Bronchial epithelial cell (primary cell): ENCODE data around the gene CFB. TPM values are rescaled to one million over a fixed set of nuclear protein-coding genes. Genes with fewer than 3 reads are reported as not detected.
"Not testable (repeated sequence)": the region's sequence is repeated elsewhere in the genome, so short reads cannot be mapped to it uniquely, and the experiment has no call there.

Source experiments
- DNase-seq: peaks from one replicate; pipeline ENCODE4 v3.0.0-alpha.2; 2010; ENCODE audit warnings: low read depth
- FAIRE-seq: peaks from 2 replicates; lab custom pipeline; 2011; peaks lifted over from hg19 to GRCh38; lab: Jason Lieb, UNC
- H3K27me3 ChIP-seq: 2 replicates; pipeline ENCODE4 v1.5.1; 2011; ENCODE audit warnings: low read length; ENCODE audit not compliant: control insufficient read depth, insufficient read depth
- H3K36me3 ChIP-seq: 2 replicates; pipeline ENCODE4 v1.5.1; 2011; ENCODE audit warnings: low read length; ENCODE audit not compliant: control insufficient read depth, insufficient read depth
- H3K4me3 ChIP-seq: 2 replicates; pipeline ENCODE4 v1.5.1; 2011; ENCODE audit warnings: mild to moderate bottlenecking, low read depth, low read length, control low read depth
- total RNA-seq: library from RNA; depleted of rRNA; stranded (reverse); fragments of >200 nt; gene quantifications from 2 replicates; pipeline ENCODE4 v1.2.1, GENCODE V29; 2014
- TF ChIP-seq, protein P1 (sequence below): IDR thresholded peaks from 2 replicates; pipeline ENCODE4 v1.5.1; 2011; ENCODE audit warnings: mild to moderate bottlenecking, moderate library complexity, low read length, control low read depth, inconsistent platforms; ENCODE audit not compliant: insufficient read depth, severe bottlenecking

CFB gene
- total RNA-seq, 1 donor from 2014 or later: 2.6 TPM

DNA sequence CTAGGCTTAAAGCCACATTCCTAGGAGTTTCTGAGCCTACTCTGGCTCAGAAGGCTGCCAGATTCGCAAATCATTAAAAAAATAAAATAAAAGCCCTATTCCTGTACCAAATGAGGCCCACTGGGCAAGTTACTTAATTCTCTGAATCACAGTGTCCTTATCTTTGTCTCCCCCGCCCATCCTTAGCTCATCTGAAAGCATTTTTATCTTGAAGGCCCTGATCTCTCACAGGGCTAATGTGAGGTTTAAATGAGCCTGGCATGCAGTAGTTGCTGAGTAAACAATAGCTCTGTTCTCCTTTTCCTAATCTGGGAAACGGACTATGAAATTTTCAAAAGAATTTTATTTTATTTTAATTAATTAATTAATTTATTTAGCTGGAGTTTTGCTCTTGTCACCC is 41.9 kb upstream of the CFB start:
- TF ChIP-seq, protein P1, sequence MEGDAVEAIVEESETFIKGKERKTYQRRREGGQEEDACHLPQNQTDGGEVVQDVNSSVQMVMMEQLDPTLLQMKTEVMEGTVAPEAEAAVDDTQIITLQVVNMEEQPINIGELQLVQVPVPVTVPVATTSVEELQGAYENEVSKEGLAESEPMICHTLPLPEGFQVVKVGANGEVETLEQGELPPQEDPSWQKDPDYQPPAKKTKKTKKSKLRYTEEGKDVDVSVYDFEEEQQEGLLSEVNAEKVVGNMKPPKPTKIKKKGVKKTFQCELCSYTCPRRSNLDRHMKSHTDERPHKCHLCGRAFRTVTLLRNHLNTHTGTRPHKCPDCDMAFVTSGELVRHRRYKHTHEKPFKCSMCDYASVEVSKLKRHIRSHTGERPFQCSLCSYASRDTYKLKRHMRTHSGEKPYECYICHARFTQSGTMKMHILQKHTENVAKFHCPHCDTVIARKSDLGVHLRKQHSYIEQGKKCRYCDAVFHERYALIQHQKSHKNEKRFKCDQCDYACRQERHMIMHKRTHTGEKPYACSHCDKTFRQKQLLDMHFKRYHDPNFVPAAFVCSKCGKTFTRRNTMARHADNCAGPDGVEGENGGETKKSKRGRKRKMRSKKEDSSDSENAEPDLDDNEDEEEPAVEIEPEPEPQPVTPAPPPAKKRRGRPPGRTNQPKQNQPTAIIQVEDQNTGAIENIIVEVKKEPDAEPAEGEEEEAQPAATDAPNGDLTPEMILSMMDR: no peak
- DNase-seq: no peak
- FAIRE-seq: no peak
- H3K27me3 ChIP-seq: no peaks in the 10 kb centered on the region
- no peaks in the 10 kb centered on the region for H3K36me3 ChIP-seq
- H3K4me3 ChIP-seq: no peak overlapping the region

DNA sequence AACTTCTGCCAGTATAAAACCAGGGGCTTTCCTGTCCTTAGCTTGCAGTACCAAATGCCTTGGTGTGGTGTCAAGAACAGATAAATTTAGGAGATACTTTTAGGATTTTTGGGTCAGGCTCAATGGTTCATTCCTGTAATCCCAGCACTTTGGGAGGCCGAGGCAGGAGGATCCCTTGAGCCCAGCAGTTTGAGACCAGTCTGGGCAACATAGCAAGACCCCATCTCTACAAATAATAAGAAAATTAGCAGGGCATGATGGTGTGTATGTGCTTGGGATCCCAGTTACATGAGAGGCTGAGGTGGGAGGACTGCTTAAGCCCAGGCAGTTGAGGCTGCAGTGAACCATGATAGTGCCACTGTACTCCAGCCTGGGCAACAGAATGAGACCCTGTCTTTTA is 40.9 kb upstream of the CFB start:
- Histone ChIP-seq H3K27me3 (no peaks in the 10 kb centered on the region), H3K4me3 (no peak overlapping the region), H3K36me3 (no peaks in the 10 kb centered on the region)
- FAIRE-seq (no peak), DNase-seq (no peak)
- TF ChIP-seq, protein P1: no peak

DNA sequence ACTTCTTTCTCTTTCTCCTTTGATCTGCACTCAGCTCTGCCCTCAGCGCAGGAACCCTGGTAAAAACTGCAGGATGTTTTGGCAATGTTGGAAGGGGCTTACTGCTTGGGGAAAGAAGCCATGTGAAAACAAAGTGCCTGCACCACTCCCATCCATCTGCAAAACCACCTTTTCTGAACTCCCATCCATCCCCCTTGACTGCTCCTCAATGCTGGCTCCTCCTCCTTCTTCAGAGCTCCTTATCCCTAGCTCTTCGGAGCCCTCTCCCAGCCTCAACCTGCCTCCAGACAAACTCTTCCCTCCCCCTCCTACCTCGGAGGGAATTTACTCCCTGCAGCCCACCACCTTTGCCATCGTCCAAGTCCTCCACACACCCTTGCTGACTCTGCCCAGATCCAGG is 39.8 kb upstream of the CFB start:
- Histone ChIP-seq H3K4me3 (no peak overlapping the region), H3K27me3 (no peaks in the 10 kb centered on the region), H3K36me3 (no peaks in the 10 kb centered on the region)
- TF ChIP-seq, protein P1: no peak
- DNase-seq (no peak), FAIRE-seq (no peak)

DNA sequence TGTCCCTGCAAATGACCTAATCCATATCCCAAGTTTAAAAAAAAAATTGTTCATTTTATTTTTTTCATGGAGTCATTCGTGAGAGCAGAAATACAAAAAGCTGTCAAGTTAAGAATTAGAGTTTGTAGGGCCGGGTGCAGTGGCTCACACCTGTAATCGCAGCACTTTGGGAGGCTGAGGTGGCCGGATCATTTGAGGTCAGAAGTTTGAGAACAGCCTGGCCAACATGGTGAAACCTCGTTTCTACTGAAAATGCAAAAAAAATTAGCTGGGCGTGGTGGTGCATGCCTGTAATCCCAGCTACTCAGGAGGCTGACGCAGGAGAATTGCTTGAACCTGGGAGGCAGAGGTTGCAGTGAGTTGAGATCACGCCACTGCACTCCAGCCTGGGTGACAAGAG is 39.2 kb upstream of the CFB start:
- not testable (repeated sequence) for DNase-seq, H3K36me3 ChIP-seq, FAIRE-seq, H3K4me3 ChIP-seq, H3K27me3 ChIP-seq

DNA sequence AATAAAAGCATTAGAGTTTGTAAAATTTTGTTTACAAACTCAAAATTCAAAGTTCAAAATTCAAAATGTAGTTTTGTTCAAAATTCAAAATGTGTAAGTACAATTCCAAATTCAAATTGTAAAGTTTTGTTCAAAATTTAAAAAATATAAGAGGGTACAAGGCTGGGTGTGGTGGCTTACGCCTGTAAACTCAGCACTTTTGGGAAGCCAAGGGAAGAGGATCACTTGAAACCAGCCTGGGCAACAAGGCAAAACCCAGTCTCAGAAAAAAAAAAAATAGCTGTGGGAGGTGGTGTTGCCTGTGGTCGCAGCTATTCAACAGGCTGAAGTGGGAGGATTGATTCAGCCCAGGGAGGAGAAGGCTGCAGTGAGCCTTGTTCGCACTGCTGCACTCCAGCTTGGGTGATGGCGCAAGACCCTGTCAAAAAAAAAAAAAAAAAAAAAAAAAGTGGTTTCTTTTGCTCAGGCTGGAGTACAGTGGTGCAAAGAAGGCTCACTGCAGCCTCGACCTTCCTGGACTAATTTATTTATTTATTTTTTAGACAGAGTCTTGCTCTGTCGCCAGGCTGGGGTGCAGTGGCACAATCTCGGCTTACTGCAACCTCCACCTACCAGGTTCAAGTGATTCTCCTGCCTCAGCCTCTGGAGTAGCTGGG is 38.6 kb upstream of the CFB start:
- no peaks in the 10 kb centered on the region for H3K27me3 ChIP-seq
- DNase-seq: peak; percentile 33
- no peak for FAIRE-seq
- TF ChIP-seq, protein P1: no peak
- H3K36me3 ChIP-seq: no peaks in the 10 kb centered on the region
- no peak overlapping the region for H3K4me3 ChIP-seq

DNA sequence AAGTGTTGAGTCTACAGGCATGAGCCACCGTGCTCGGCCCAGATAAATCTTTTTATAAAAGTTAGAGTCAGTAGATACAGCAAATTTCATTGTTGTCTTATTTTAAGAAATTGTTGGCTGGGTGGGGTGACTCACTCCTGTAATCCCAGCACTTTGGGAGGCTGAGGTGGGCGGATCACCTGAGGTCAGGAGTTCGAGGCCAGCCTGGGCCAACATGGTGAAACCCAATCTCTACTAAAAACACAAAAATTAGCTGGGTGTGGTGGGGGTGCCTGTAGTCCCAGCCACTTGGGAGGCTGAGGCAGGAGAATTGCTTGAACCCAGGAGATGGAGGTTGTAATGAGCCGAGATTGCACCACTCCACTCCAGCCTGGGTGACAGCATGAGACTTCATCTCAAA is 37.6 kb upstream of the CFB start:
- FAIRE-seq, H3K36me3 ChIP-seq, DNase-seq, H3K4me3 ChIP-seq, H3K27me3 ChIP-seq: not testable (repeated sequence)

DNA sequence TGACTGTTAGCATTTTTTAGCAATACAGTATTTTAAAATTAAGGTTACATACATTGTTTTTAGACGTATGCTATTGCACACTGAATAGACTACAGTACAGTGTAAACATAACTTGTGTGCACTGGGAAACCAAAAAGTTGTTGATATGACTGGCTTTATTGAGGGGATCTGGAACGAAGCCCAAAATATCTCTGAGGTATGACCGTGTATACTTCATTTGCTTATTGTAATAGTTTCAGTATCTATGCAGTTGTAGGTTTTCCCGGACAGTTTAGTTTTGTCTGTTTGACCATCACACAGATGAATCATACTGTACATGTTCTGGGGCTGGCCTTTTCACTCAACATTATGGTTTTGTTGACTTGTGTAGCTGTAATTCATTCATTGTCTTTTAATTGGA is 37.1 kb upstream of the CFB start:
- Histone ChIP-seq H3K36me3 (no peaks in the 10 kb centered on the region), H3K27me3 (no peaks in the 10 kb centered on the region), H3K4me3 (no peak overlapping the region)
- DNase-seq (peak; percentile 52), FAIRE-seq (no peak)
- TF ChIP-seq, protein P1: no peak

DNA sequence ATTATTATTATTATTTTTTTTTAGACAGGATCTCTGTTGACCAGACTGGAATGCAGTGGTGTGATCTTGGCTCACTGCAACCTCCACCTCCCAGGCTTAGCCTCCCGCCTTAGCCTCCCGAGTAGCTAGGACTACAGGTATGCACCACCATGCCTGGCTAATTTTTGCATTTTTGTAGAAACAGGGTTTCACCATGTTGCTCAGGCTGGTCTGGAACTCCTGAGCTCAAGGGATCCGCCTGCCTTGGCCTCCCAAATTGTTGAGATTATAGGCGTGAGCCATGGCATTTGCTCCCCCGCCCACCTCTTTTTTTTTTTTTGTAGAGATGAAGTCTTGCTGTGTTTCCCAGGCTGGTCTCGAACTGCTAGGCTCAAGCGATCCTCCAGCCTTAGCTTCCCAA is 36.6 kb upstream of the CFB start:
- not testable (repeated sequence) for H3K4me3 ChIP-seq, H3K27me3 ChIP-seq, DNase-seq, H3K36me3 ChIP-seq, FAIRE-seq
